Measurements from ENCODE around the gene STAT5B. TPM values are rescaled to one million over a fixed set of nuclear protein-coding genes. Genes with fewer than 3 reads are reported as not detected.

The STAT5B gene
- polyA plus RNA-seq, 1 donor (not counting 4 experiments of a cell fraction or from before 2014, with no cell fraction given): 16.1 TPM

GRCh38 chr17:42169351-42169750 lies 106.8 kb downstream of the STAT5B start:
- FAIRE-seq (no peak), DNase-seq (ENCODE audit: low read depth, low spot score) (no peak)
- H3K27me3 ChIP-seq (ENCODE audit: control insufficient read depth, extremely low read depth, insufficient read depth, low read length): peaks cover 15% of the 10 kb centered on the region
- no peaks in the 10 kb centered on the region for H3K79me2 ChIP-seq (ENCODE audit: control insufficient read depth, insufficient read depth, low read length)
- H3K4me1 ChIP-seq (ENCODE audit: control insufficient read depth, extremely low read depth, insufficient read depth, low read length): peaks cover 3% of the 10 kb centered on the region
- no peak overlapping the region for H2AFZ ChIP-seq (ENCODE audit: control insufficient read depth, low read length)
- no peak overlapping the region for H3K9ac ChIP-seq (ENCODE audit: control insufficient read depth, extremely low read depth, insufficient read depth, low read length)
- no peaks in the 10 kb centered on the region for H3K9me1 ChIP-seq (ENCODE audit: control insufficient read depth, extremely low read depth, insufficient read depth, low read length)
- H3K4me2 ChIP-seq (ENCODE audit: control insufficient read depth, extremely low read depth, insufficient read depth, low read depth, low read length): no peak overlapping the region
- H3K9me3 ChIP-seq (ENCODE audit: control insufficient read depth, low read depth, low read length): no peaks in the 10 kb centered on the region
- H3K4me3 ChIP-seq (ENCODE audit: control insufficient read depth in 2 of 3, extremely low read depth in 1 of 3, insufficient read depth in 2 of 3, low read depth in 1 of 3, low read length in 3 of 3): no peak overlapping the region
- dilution Hi-C loops (cut with MboI; ENCODE audit: extremely low pct_ligation_motif_present, low sequenced_read_pairs): no loop called here
- no peak for TF ChIP-seq EZH2 (IDR thresholded peaks at IDR 0.05; ENCODE audit: low read length)
- TF ChIP-seq CTCF (optimal IDR thresholded peaks at IDR 0.05 in 1 of 3, IDR thresholded peaks at IDR 0.05 in 1 of 3, conservative IDR thresholded peaks at IDR 0.05 in 1 of 3; ENCODE audit: extremely low read depth in 1 of 3, insufficient read depth in 2 of 3, low read length in 3 of 3): no peak
- H3K36me3 ChIP-seq (ENCODE audit: control insufficient read depth in 2 of 2, extremely low read depth in 1 of 2, insufficient read depth in 2 of 2, low read length in 2 of 2): no peaks in the 10 kb centered on the region
- no peak overlapping the region for H3K27ac ChIP-seq (ENCODE audit: control insufficient read depth, insufficient read depth, low read length)
- no peaks in the 10 kb centered on the region for H4K20me1 ChIP-seq (ENCODE audit: control insufficient read depth, extremely low read depth, insufficient read depth, low read length)

GRCh38 chr17:42167807-42168206 lies 108.4 kb downstream of the STAT5B start:
- dilution Hi-C loops (cut with MboI; ENCODE audit: extremely low pct_ligation_motif_present, low sequenced_read_pairs): no loop called here
- no peaks in the 10 kb centered on the region for H3K9me3 ChIP-seq (ENCODE audit: control insufficient read depth, low read depth, low read length)
- DNase-seq (ENCODE audit: low read depth, low spot score) (no peak), FAIRE-seq (no peak)
- H3K9ac ChIP-seq (ENCODE audit: control insufficient read depth, extremely low read depth, insufficient read depth, low read length): no peak overlapping the region
- no peak overlapping the region for H3K4me2 ChIP-seq (ENCODE audit: control insufficient read depth, extremely low read depth, insufficient read depth, low read depth, low read length)
- H3K27ac ChIP-seq (ENCODE audit: control insufficient read depth, insufficient read depth, low read length): no peak overlapping the region
- peaks cover 10% of the 10 kb centered on the region for H3K27me3 ChIP-seq (ENCODE audit: control insufficient read depth, extremely low read depth, insufficient read depth, low read length)
- no peaks in the 10 kb centered on the region for H3K79me2 ChIP-seq (ENCODE audit: control insufficient read depth, insufficient read depth, low read length)
- no peaks in the 10 kb centered on the region for H4K20me1 ChIP-seq (ENCODE audit: control insufficient read depth, extremely low read depth, insufficient read depth, low read length)
- no peak overlapping the region for H2AFZ ChIP-seq (ENCODE audit: control insufficient read depth, low read length)
- TF ChIP-seq CTCF (optimal IDR thresholded peaks at IDR 0.05 in 1 of 3, IDR thresholded peaks at IDR 0.05 in 1 of 3, conservative IDR thresholded peaks at IDR 0.05 in 1 of 3; ENCODE audit: extremely low read depth in 1 of 3, insufficient read depth in 2 of 3, low read length in 3 of 3) (no peak), EZH2 (IDR thresholded peaks at IDR 0.05; ENCODE audit: low read length) (no peak)
- H3K36me3 ChIP-seq (ENCODE audit: control insufficient read depth in 2 of 2, extremely low read depth in 1 of 2, insufficient read depth in 2 of 2, low read length in 2 of 2): no peaks in the 10 kb centered on the region
- no peaks in the 10 kb centered on the region for H3K9me1 ChIP-seq (ENCODE audit: control insufficient read depth, extremely low read depth, insufficient read depth, low read length)
- peaks cover 6% of the 10 kb centered on the region for H3K4me1 ChIP-seq (ENCODE audit: control insufficient read depth, extremely low read depth, insufficient read depth, low read length)
- H3K4me3 ChIP-seq (ENCODE audit: control insufficient read depth in 2 of 3, extremely low read depth in 1 of 3, insufficient read depth in 2 of 3, low read depth in 1 of 3, low read length in 3 of 3): no peak overlapping the region

All from keratinocyte (primary cell).